HG02852 (cell line): ENCODE measurements around the gene DRC1.

ENCODE experiments used
- ATAC-seq: cut with Tn5 transposase; IDR thresholded peaks from one replicate; pipeline ENCODE4 v1.9.1; 2021; ENCODE audit warnings: mild to moderate bottlenecking, moderate library complexity; ENCODE audit not compliant: unreplicated experiment

The DRC1 gene

DNA sequence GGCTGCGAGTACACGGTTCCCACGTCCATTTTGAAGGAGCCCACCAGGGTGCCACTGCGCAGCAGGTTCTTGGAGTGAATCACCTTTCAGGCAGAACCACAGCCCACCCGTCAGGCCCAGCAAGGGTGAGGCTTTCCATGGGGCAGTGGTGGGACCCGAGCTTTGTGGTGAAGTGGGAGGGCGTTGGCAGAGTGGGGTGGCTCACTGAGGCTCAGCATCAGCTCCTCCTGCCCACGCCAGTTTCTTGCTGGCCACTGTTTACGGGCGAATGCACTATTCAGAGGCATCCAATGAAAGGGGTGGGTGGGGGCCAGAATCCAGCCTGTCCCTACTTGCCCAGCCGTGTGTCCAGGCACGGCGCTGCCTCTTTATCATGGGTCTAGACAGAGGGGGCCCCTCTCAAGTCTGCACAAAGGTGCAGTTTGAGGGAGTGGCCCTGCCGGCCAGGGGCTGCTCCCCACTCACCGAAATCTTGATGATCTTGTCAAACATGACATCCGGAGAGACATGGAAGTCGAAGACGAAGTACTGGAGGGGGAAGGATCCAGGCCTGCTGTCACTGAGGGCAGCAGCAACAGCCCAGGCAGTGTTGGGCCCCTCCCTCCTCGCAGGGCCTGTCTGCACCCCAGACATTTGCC lies 87.6 kb downstream of the DRC1 start:
- no peak for ATAC-seq

DNA sequence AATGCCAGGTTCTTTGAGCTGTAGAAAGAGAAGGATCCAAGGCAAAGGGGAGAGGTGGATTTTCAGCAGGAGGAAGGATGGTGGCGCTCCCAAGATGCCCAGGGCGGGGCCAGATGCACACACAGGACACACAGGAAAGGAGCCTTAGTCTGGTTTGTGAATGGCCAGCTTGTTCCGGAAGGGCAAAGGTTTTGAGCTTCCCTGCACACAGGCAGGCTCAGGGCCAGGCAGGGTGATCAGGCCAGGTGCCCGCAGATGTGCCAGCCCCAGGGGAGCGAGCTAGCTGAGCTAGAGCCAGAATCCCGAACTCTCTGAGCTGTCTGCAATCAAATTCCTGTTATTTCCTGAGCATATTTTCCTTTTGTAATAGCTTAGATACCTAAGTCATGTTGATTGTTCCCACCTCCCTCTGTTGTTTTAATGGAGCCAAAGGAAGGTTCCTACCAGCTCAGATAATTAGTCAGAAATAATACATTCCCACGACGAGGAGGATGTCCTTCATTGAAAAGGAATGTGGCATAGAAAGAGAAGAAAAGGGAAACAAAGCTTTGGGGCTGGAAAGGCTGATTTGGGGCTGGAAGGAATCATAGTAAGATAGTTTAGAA lies 89.9 kb downstream of the DRC1 start:
- no peak for ATAC-seq

- no peak for ATAC-seq
These were observed 91.2 kb downstream of the DRC1 start for GRCh38 chr2:26492749-26493515.

- ATAC-seq = no peak
These were observed 91.8 kb downstream of the DRC1 start for GRCh38 chr2:26493566-26493965.

DNA sequence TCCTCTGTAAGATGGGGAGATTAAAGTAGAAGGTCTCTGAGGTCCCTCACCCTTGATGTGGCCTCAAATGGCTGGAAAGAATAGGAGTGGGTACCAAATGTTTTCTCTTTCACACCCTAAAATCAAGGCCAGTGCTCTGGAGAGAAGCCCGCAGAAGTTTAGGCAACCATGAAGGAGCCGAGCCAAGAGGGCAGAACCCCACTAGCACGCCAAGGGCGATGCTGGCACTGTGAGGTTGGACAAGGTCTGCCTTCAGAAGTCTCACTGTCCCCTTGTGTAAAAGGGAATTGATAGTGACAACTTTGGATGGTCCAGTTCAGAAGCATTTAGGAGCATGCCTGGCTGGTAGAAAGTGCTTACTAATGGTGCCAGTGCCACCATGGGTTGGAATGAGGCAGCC lies 92.5 kb downstream of the DRC1 start:
- ATAC-seq = no peak

DNA sequence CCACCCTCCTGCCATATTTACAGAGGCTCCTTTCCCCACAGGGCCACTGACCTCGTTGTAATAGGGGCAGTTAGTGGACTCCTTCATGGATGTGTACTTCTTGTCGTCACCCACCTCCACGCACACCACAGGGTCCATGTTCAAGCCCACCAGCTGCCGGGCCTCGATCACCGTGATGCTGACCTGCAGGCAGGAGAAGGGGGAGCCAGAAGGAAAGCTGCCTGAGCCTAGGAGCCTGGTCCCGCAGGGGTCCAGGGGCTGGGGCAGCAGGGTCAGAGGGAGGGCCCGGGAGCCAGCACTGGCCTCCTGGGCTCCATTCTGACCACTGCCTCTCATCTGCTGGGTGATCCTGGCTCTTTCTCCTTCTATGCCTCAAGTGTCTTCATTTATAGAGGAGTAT lies 93.2 kb downstream of the DRC1 start:
- ATAC-seq = no peak

DNA sequence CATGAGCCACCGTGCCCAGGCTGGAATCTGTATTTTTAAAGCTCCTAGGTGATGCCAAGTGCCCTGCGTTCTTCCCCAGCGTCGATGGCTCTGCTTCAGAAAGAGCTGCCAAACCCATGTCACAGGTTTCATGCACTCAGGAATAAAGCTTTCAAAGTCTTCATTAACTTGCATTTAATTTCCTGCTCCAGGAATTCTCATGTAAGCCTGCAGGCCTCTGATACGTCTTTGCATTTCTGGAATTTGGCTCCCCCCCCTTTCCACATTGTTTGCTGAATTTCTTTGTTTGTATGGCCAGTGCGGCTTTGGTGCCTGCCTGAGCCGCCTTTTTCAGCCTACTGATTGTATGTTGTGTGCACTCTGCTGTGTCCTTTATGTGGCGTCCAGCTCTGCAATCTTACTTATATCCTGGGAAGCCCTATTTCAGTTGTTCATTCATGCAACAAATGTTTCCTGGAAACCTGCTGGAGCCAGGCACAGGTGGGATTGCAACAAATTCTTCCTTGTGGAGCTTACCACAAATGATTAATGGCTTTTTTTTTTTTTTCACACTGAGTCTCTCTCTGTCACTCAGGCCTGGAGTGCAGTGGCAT lies 94.1 kb downstream of the DRC1 start:
- ATAC-seq = no peak

GRCh38 chr2:26500406-26500805 lies 98.7 kb downstream of the DRC1 start:
- ATAC-seq = no peak

DNA sequence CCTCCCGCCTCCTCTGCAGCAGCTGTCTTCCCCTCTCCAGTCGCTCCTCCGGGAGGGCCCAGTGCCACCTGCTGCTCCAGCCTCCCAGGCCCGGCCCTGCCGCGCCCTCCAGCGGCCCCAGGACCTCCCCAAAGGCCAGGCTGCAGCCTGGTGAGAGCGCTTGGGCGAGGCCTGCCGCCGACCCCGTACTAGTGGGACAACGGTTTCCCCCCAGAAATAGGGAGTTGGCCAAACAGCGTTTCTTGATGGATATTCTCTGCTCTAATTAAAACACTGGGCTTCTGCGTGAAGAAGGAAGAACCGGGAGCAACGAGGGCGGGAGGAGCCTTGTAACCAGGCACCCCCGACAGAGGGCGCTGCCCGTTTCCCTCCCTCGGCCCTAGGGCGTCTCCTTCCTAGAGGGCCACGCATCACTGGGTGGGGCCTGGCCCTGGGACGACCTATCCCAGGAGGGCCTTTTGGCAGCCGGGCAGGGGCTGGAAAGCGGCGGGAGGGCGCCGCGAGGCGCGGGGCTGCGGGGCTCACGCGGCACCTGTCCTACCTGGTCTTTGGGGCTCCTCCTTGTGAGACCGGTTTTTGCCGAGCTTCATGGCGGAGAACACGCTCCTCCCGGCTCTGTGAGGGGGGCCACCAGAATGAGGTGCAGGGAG lies 101.6 kb downstream of the DRC1 start:
- no peak for ATAC-seq

DNA sequence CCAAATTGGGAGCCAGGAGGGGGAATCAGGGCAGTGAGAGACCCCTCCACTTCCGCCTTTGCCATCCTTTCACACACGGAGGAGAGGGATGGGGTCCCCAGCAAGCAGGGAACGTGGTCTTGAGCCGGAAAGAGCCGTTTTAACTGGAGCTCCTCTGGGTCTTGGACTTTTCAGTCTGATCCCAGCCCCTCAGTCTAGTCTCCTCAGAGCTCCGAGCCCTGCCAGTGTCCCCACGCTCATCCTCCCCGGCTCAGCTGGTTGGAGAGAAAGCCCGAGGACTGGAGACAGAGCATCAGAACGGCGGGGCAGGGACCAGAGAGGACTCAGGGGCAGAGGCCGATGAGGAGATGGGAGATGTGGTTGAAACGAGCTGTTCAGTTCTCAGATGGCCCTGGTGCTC lies 102.3 kb downstream of the DRC1 start:
- ATAC-seq = no peak

- ATAC-seq = no peak
These were observed 104.6 kb downstream of the DRC1 start for GRCh38 chr2:26506279-26506678.
